Tibial artery (tissue), 4 donors: ENCODE results near the gene KLC1.

Experiments used
- DNase-seq, 2 donors: peaks; one replicate each; pipeline ENCODE4 v3.0.0-alpha.2; 2019
- H3K27ac ChIP-seq, 2 donors: fragments of 200-600 bp; sonication (generic) in 1 of 2; 1 replicate in 1 of 2; 2 replicates in 1 of 2; pipeline ENCODE4 v1.5.1; 2018 to 2019; ENCODE audit warnings: mild to moderate bottlenecking in 1 of 2
- H3K27me3 ChIP-seq, 2 donors: fragments of 200-600 bp; sonication (generic) in 1 of 2; one replicate each; pipeline versions ENCODE4 v1.5.1 to v1.6.0; 2016 to 2019
- H3K36me3 ChIP-seq, 3 donors: fragments of 200-600 bp; sonication (generic) in 2 of 3; one replicate each; pipeline ENCODE4 v1.5.1; 2016 to 2019; ENCODE audit warnings: mild to moderate bottlenecking in 2 of 3
- H3K4me1 ChIP-seq, 4 donors: fragments of 200-600 bp; sonication (generic) in 2 of 4; 1 replicate in 3 of 4; 2 replicates in 1 of 4; pipeline ENCODE4 v1.5.1; 2016 to 2019
- H3K4me3 ChIP-seq, 2 donors: fragments of 200-600 bp; sonication (generic) in 1 of 2; 1 replicate in 1 of 2; 2 replicates in 1 of 2; pipeline ENCODE4 v1.5.1; 2018 to 2019; ENCODE audit warnings: mild to moderate bottlenecking in 2 of 2
- H3K9me3 ChIP-seq, 3 donors: fragments of 200-600 bp; sonication (generic) in 1 of 3; one replicate each; pipeline ENCODE4 v1.5.1; 2016 to 2019
- intact Hi-C: fragments of 100-400 bp; cut with DNase I; formaldehyde crosslinking; loops from one replicate; pipeline ENCODE4 v1.15.0; 2023; ENCODE audit warnings: low total_unique reads
- TF ChIP-seq, protein P1 (sequence below), 2 experiments: fragments of 200-600 bp in 1 of 2; fragments of 450-650 bp in 1 of 2; IDR thresholded peaks; one replicate each; pipeline ENCODE4 v1.5.1; 2017 to 2019; ENCODE audit warnings: antibody characterized with exemption in 2 of 2, mild to moderate bottlenecking in 1 of 2, moderate library complexity in 1 of 2

Gene KLC1

DNA sequence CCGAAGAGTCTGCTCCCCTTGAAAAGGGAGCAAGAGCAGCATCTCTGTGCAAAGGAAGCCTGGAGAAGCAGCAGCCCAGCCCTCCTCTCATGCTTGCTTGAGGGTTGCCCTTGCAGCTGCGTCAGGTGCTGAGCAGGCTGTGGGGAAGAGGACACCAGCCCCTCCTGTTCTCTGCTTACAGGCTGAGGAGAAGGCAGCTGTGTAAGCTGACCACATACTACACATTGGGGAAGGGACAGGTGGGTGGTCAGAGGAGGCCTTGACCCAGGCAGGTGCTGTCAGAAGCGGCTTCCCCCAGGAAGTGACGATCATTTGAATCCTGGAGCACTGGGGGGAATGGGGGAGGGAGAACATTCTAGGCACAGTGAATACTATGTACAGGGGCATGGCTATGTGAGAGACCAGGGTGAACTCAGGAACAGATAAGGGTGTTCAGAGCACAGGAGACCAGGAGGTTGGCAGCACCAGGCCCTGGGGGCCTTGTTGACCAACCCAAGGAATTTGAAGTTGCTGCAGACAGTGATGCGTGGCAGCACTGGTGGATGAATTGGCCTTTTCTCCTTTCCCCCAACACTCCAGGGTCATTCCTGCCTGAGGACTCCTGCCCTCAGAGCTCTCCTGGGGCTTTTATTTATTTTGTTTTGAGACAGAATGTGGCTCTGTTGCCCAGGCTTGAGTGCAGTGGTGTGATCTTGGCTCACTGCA lies 2.7 kb upstream of the KLC1 start:
- Histone ChIP-seq H3K9me3 (no peaks in the 10 kb centered on the region), H3K4me1 (peaks cover 6 to 51% (median 43%) of the 10 kb centered on the region in 4 donors), H3K36me3 (peaks cover 0 to 7% (median 0%) of the 10 kb centered on the region in 3 donors), H3K27me3 (no peaks in the 10 kb centered on the region), H3K4me3 (no peak overlapping the region), H3K27ac (peak overlapping the region; percentile 66 to 99)
- DNase-seq, result no peak
- intact Hi-C loops, result loop anchor here (5.0 kb wide), 3 partner anchors 64 to 1309 kb away; partner anchors contain the start of genes BAG5, COA8, XRCC3 and ZFYVE21
- TF ChIP-seq, protein P1, sequence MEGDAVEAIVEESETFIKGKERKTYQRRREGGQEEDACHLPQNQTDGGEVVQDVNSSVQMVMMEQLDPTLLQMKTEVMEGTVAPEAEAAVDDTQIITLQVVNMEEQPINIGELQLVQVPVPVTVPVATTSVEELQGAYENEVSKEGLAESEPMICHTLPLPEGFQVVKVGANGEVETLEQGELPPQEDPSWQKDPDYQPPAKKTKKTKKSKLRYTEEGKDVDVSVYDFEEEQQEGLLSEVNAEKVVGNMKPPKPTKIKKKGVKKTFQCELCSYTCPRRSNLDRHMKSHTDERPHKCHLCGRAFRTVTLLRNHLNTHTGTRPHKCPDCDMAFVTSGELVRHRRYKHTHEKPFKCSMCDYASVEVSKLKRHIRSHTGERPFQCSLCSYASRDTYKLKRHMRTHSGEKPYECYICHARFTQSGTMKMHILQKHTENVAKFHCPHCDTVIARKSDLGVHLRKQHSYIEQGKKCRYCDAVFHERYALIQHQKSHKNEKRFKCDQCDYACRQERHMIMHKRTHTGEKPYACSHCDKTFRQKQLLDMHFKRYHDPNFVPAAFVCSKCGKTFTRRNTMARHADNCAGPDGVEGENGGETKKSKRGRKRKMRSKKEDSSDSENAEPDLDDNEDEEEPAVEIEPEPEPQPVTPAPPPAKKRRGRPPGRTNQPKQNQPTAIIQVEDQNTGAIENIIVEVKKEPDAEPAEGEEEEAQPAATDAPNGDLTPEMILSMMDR (IDR thresholded peaks at IDR 0.05), result no peak

DNA sequence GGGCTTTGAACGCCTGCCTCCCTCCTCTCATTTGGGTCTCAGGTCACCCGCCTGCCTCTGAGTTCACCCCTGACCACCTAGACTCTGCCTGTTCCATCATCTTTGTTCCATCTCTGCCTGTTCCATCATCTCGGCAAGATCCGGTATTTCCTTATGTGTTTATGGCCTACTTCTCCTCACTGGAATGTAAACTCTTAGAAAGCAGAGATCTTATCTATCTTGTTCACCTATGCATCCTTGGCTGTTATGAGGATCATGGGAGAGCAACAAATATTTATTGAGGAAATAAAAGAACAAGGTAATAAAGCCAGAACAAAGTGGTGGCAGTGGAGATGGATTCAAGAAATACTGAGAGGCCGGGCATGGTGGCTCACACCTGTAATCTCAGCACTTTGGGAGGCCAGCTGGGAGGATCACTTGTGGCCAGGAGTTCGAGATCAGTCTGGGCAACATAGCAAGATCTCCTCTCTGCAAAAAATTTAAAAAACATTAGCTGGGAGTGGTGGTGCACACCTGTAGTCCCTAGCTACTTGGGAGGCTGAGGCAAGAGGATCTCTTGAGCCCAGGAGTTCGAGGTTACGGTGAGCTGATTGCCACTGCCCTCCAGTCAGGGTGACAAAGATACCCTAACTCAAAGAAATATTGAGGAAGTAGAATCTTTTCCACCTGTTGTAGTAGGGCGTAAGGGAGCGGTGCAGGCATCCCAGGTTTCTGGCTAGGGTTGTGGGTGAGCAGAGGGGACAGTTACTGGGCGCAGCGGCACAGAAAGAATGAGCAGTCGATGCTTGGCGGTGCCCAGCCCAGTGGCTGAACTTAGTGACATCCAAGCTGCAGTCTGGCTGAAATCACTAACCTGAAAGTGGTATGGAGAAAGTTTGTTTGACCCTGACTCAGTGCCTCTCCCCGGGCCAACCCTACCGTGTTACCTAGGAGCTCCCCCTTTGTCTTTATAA lies 1.7 kb upstream of the KLC1 start:
- Histone ChIP-seq H3K4me3 (no peak overlapping the region), H3K27ac (peak overlapping the region; percentile 96 to 99), H3K27me3 (no peaks in the 10 kb centered on the region), H3K9me3 (no peaks in the 10 kb centered on the region), H3K4me1 (peaks cover 6 to 61% (median 53%) of the 10 kb centered on the region in 4 donors), H3K36me3 (peaks cover 0 to 7% (median 0%) of the 10 kb centered on the region in 3 donors)
- TF ChIP-seq, protein P1 (IDR thresholded peaks at IDR 0.05), result no peak
- intact Hi-C loops, result loop anchor here (5.0 kb wide), 3 partner anchors 65 to 1310 kb away; partner anchors contain the start of genes BAG5, COA8, XRCC3 and ZFYVE21
- no peak for DNase-seq

DNA sequence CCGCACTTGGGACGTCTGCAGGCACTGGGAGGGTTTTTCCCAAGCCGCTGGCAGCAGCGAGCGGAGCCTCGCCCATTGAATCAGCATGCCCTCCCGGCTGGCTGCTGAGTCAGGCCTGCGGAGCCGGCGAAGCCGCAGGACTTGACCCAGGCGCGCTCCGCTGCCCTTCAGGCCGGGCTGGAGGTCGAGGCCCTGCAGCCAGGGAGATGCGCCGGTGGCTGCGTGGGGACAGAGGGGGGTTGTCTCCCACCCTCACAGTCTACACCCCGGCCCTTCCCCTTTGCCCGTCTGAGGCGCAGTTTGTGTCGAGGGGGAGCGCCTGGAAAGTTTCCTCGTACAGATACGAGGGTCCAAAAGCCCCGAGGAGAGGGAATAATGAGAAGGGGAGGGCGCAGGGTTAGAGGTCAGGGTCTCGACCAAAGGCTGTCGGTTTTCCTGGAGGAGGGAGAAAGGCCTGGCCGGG lies 759 bp upstream of the KLC1 start:
- TF ChIP-seq, protein P1 (IDR thresholded peaks at IDR 0.05), result no peak
- peak overlapping the region; percentile 96 to 99 for H3K27ac ChIP-seq
- intact Hi-C loops, result loop anchor here (5.0 kb wide), 3 partner anchors 66 to 1311 kb away; partner anchors contain the start of genes BAG5, COA8, XRCC3 and ZFYVE21
- no peaks in the 10 kb centered on the region for H3K9me3 ChIP-seq
- peaks cover 6 to 70% (median 62%) of the 10 kb centered on the region in 4 donors for H3K4me1 ChIP-seq
- H3K36me3 ChIP-seq, result peaks cover 0 to 7% (median 0%) of the 10 kb centered on the region in 3 donors
- no peaks in the 10 kb centered on the region for H3K27me3 ChIP-seq
- peak; percentile 78 to 92 for DNase-seq
- H3K4me3 ChIP-seq, result peak overlapping the region; percentile 80 to 96

DNA sequence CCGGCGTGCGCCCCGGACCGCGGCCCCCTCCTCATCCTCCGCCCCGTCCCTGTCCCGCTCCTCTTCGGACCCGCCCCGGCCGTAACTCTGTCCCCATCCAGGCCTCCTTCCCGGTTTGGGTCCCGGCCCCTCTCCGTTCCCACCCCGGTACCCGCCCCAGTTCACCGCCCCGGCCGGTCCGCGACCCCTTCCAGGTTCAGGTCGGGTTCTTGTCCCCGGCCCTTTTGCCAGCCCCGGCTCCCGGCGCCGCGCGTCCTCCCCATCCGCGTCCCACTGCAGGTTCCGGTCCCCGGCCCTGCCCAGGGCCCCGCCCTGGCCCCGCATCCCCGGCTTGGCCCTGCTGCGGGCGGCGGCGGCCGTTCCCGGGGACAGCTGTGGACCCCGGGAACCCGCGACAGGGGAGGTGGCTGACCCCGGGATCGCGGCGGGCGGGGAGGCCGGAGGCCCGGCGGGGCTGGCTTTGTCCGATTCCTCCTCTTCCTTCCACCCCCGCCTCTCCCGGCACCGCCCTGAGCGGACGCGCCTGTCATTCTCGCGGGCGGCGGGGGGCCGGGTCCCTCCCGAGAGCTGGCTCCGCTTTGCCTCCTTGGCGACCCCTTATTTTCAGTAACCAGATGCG lies 601 bp downstream of the KLC1 start:
- peak; percentile 52 to 84 for DNase-seq
- Histone ChIP-seq H3K27ac (peak overlapping the region; percentile 96 to 99), H3K27me3 (no peaks in the 10 kb centered on the region), H3K36me3 (peaks cover 0 to 7% (median 0%) of the 10 kb centered on the region in 3 donors), H3K9me3 (no peaks in the 10 kb centered on the region), H3K4me3 (peak overlapping the region; percentile 80 to 96), H3K4me1 (peaks cover 0 to 72% (median 57%) of the 10 kb centered on the region in 4 donors)
- TF ChIP-seq, protein P1 (IDR thresholded peaks at IDR 0.05), result no peak
- intact Hi-C loops, result loop anchor here (5.0 kb wide), 3 partner anchors 67 to 1312 kb away; partner anchors contain the start of genes BAG5, COA8, XRCC3 and ZFYVE21
